GM23338 (cell line): ENCODE data around the gene SLC5A11. TPM values are rescaled to one million over a fixed set of nuclear protein-coding genes. Genes with fewer than 3 reads are reported as not detected.
"Not testable (repeated sequence)": the region's sequence is repeated elsewhere in the genome, so short reads cannot be mapped to it uniquely, and the experiment has no call there.

Source experiments
- ATAC-seq: fragments of 200-7000 bp; cut with Tn5 transposase; 3 replicates; pipeline ENCODE4 v1.9.1; 2020
- DNase-seq: peaks from one replicate; pipeline ENCODE4 v3.0.0-alpha.2; 2015; ENCODE audit warnings: low spot score
- H2AFZ ChIP-seq: fragments of 200-600 bp; sonication (generic); 2 replicates; pipeline ENCODE4 v1.8.0; 2016; ENCODE audit warnings: antibody characterized with exemption, mild to moderate bottlenecking, moderate library complexity
- H3F3A ChIP-seq: fragments of 200-600 bp; sonication (generic); replicated peaks from 2 replicates; pipeline ENCODE4 v1.8.0; 2017; ENCODE audit warnings: antibody characterized with exemption, mixed run types, low read depth
- H3K27ac ChIP-seq: fragments of 200-600 bp; sonication (generic); 2 replicates; pipeline ENCODE4 v1.6.1; 2016; ENCODE audit warnings: low read depth
- H3K27me3 ChIP-seq: fragments of 200-600 bp; sonication (generic); 2 replicates; pipeline ENCODE4 v1.8.0; 2016; ENCODE audit warnings: mild to moderate bottlenecking, mixed run types, moderate library complexity; ENCODE audit not compliant: insufficient read depth
- H3K36me3 ChIP-seq: fragments of 200-600 bp; sonication (generic); 2 replicates; pipeline ENCODE4 v1.8.0; 2016; ENCODE audit warnings: mild to moderate bottlenecking; ENCODE audit not compliant: insufficient read depth
- H3K4me1 ChIP-seq: fragments of 200-600 bp; sonication (generic); 2 replicates; pipeline ENCODE4 v1.8.0; 2016; ENCODE audit warnings: mild to moderate bottlenecking, moderate library complexity; ENCODE audit not compliant: insufficient read depth
- H3K4me2 ChIP-seq: fragments of 200-600 bp; sonication (generic); 2 replicates; pipeline ENCODE4 v1.7.1; 2017; ENCODE audit warnings: mixed run types
- H3K4me3 ChIP-seq: fragments of 200-600 bp; sonication (generic); 2 replicates; pipeline ENCODE4 v1.6.1; 2016; ENCODE audit warnings: mixed run types
- H3K79me2 ChIP-seq: fragments of 200-600 bp; sonication (generic); replicated peaks from 2 replicates; pipeline ENCODE4 v1.8.0; 2017; ENCODE audit warnings: mild to moderate bottlenecking; ENCODE audit not compliant: insufficient read depth
- H3K9me2 ChIP-seq: fragments of 200-600 bp; sonication (generic); 2 replicates; pipeline ENCODE4 v1.8.0; 2017; ENCODE audit not compliant: insufficient read depth
- H4K20me1 ChIP-seq: fragments of 200-600 bp; sonication (generic); replicated peaks from 2 replicates; pipeline ENCODE4 v1.8.0; 2017; ENCODE audit warnings: mild to moderate bottlenecking; ENCODE audit not compliant: insufficient read depth
- H3K27ac Mint-ChIP-seq: 2 replicates; pipeline ENCODE4 v1.8.0; 2020; ENCODE audit warnings: inconsistent platforms, mild to moderate bottlenecking, moderate library complexity, mixed read lengths
- H3K27me3 Mint-ChIP-seq: 3 replicates; pipeline ENCODE4 v1.8.0; 2022; ENCODE audit warnings: low read depth, mild to moderate bottlenecking, moderate library complexity, mixed read lengths, inconsistent platforms; ENCODE audit not compliant: insufficient read depth, poor library complexity
- H3K36me3 Mint-ChIP-seq: 3 replicates; pipeline ENCODE4 v1.8.0; 2021; ENCODE audit warnings: low read depth, mild to moderate bottlenecking, inconsistent platforms, moderate library complexity, mixed read lengths
- H3K4me1 Mint-ChIP-seq: 3 replicates; pipeline ENCODE4 v1.8.0; 2020; ENCODE audit warnings: mild to moderate bottlenecking, inconsistent platforms, mixed read lengths
- H3K4me3 Mint-ChIP-seq: 3 replicates; pipeline ENCODE4 v1.8.0; 2021; ENCODE audit warnings: moderate library complexity, mild to moderate bottlenecking, inconsistent platforms, mixed read lengths
- H3K9me3 Mint-ChIP-seq: 3 replicates; pipeline ENCODE4 v1.8.0; 2020; ENCODE audit warnings: moderate library complexity, mild to moderate bottlenecking, inconsistent platforms, mixed read lengths
- CTCF ChIP-seq, 2 experiments: fragments of 200-600 bp in 1 of 2; sonication (generic) in 1 of 2; conservative IDR thresholded peaks; 2 replicates each; pipeline versions ENCODE4 v1.5.1 to v1.6.1; 2016 to 2017; ENCODE audit warnings: antibody characterized with exemption in 2 of 2, low read depth in 2 of 2, mild to moderate bottlenecking in 2 of 2, moderate library complexity in 1 of 2
- ZNF114 ChIP-seq: fragments of 250-450 bp; sonication (Bioruptor Pico); IDR thresholded peaks from 2 replicates; pipeline ENCODE4 v1.5.0; 2020; ENCODE audit warnings: mild to moderate bottlenecking, moderate library complexity
- ZNF331 ChIP-seq: fragments of 250-450 bp; sonication (Bioruptor Pico); IDR thresholded peaks from 2 replicates; pipeline ENCODE4 v1.5.0; 2020; ENCODE audit warnings: low read depth, mild to moderate bottlenecking, moderate library complexity
- polyA plus RNA-seq: library from polyadenylated mRNA; unstranded; fragments of >200 nt; fragmentation: Nextera tagmentation; extraction: Ambion mirVana; gene quantifications from 2 replicates; pipeline ENCODE4 v1.2.1, GENCODE V29; 2016
- total RNA-seq: library from RNA; depleted of rRNA; stranded (reverse); fragments of >200 nt; shearing (Covaris generic); gene quantifications from 2 replicates; pipeline ENCODE4 v1.2.3, GENCODE V29; 2014
- TF ChIP-seq, protein P1 (sequence below): IDR thresholded peaks from 2 replicates; pipeline ENCODE4 v1.6.1; 2016; ENCODE audit warnings: antibody characterized with exemption
- TF ChIP-seq, protein P2 (sequence below): IDR thresholded peaks from one replicate; pipeline ENCODE4 v1.6.1; 2018; ENCODE audit warnings: antibody characterized with exemption; ENCODE audit not compliant: unreplicated experiment

Gene SLC5A11
- total and polyA plus RNA-seq, 2 experiments from 2014 or later = 0.07 TPM; not detected in 1

- TF ChIP-seq, protein P1, sequence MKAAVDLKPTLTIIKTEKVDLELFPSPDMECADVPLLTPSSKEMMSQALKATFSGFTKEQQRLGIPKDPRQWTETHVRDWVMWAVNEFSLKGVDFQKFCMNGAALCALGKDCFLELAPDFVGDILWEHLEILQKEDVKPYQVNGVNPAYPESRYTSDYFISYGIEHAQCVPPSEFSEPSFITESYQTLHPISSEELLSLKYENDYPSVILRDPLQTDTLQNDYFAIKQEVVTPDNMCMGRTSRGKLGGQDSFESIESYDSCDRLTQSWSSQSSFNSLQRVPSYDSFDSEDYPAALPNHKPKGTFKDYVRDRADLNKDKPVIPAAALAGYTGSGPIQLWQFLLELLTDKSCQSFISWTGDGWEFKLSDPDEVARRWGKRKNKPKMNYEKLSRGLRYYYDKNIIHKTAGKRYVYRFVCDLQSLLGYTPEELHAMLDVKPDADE = no peak
- no peak for TF ChIP-seq ZNF114 (CRISPR knock-in tag)
Measured at GRCh38 chr16:24896439-24896838, 50.7 kb downstream of the SLC5A11 start (continued).

DNA sequence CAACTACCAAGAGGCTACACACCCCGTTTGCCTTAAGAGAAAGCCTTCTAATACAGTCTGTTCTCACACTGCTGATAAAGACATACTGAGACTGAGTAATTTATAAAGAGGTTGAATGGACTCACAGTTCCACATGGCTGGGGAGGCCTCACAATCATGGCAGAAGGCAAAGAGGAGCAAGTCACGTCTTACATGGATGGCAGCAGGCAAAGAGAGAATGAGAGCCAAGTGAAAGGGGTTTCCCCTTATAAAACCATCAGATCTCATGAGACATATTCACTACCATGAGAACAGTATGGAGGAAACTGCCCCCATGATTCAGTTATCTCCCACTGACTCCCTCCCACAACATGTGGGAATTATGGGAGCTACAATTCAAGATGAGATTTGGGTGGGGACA is 51.8 kb downstream of the SLC5A11 start:
- not testable (repeated sequence) for H3K27me3 Mint-ChIP-seq, H3K4me3 Mint-ChIP-seq, H3K4me3 ChIP-seq, H3K36me3 Mint-ChIP-seq, H3K9me3 Mint-ChIP-seq, H3K36me3 ChIP-seq, H3K4me1 ChIP-seq, H3K79me2 ChIP-seq, H4K20me1 ChIP-seq, H2AFZ ChIP-seq, H3K9me2 ChIP-seq, H3F3A ChIP-seq, DNase-seq, H3K27ac ChIP-seq, H3K4me1 Mint-ChIP-seq, H3K27me3 ChIP-seq, H3K27ac Mint-ChIP-seq, ATAC-seq, H3K4me2 ChIP-seq

- Histone ChIP-seq H3K79me2 (no peaks in the 10 kb centered on the region), H4K20me1 (no peaks in the 10 kb centered on the region), H3K9me2 (0 out of 2 replicates have a peak, but pooled peaks cover 2% of the 10 kb centered on the region), H3K4me1 (no peaks in the 10 kb centered on the region), H2AFZ (no peak overlapping the region), H3K4me2 (no peak overlapping the region), H3K27me3 (no peaks in the 10 kb centered on the region), H3F3A (no peaks in the 10 kb centered on the region), H3K36me3 (no peaks in the 10 kb centered on the region), H3K27ac (no peak overlapping the region), H3K4me3 (no peak overlapping the region)
- ATAC-seq (no peak), DNase-seq (peak; percentile 29)
- H3K36me3 Mint-ChIP-seq = no peaks in the 10 kb centered on the region
- no peak overlapping the region for H3K27ac Mint-ChIP-seq
- no peak for TF ChIP-seq CTCF (conservative IDR thresholded peaks at IDR 0.05; ENCODE audit: low read depth in 2 of 2)
- TF ChIP-seq ZNF331 (CRISPR knock-in tag) = no peak
- TF ChIP-seq, protein P2, sequence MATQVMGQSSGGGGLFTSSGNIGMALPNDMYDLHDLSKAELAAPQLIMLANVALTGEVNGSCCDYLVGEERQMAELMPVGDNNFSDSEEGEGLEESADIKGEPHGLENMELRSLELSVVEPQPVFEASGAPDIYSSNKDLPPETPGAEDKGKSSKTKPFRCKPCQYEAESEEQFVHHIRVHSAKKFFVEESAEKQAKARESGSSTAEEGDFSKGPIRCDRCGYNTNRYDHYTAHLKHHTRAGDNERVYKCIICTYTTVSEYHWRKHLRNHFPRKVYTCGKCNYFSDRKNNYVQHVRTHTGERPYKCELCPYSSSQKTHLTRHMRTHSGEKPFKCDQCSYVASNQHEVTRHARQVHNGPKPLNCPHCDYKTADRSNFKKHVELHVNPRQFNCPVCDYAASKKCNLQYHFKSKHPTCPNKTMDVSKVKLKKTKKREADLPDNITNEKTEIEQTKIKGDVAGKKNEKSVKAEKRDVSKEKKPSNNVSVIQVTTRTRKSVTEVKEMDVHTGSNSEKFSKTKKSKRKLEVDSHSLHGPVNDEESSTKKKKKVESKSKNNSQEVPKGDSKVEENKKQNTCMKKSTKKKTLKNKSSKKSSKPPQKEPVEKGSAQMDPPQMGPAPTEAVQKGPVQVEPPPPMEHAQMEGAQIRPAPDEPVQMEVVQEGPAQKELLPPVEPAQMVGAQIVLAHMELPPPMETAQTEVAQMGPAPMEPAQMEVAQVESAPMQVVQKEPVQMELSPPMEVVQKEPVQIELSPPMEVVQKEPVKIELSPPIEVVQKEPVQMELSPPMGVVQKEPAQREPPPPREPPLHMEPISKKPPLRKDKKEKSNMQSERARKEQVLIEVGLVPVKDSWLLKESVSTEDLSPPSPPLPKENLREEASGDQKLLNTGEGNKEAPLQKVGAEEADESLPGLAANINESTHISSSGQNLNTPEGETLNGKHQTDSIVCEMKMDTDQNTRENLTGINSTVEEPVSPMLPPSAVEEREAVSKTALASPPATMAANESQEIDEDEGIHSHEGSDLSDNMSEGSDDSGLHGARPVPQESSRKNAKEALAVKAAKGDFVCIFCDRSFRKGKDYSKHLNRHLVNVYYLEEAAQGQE = peak; percentile 79
- no peaks in the 10 kb centered on the region; the same call in 2 of the 3 replicates for H3K9me3 Mint-ChIP-seq
- no peak overlapping the region for H3K4me3 Mint-ChIP-seq
- peaks cover 3% of the 10 kb centered on the region for H3K27me3 Mint-ChIP-seq
- H3K4me1 Mint-ChIP-seq = no peaks in the 10 kb centered on the region
Measured at GRCh38 chr16:24900230-24900629, 54.5 kb downstream of the SLC5A11 start.
